ENCODE results near the gene MANEAL. TPM values are rescaled to one million over a fixed set of nuclear protein-coding genes. Genes with fewer than 3 reads are reported as not detected.

The MANEAL gene
- total and polyA plus RNA-seq, 2 experiments from 2014 or later: 2.3 to 3.5 TPM

DNA sequence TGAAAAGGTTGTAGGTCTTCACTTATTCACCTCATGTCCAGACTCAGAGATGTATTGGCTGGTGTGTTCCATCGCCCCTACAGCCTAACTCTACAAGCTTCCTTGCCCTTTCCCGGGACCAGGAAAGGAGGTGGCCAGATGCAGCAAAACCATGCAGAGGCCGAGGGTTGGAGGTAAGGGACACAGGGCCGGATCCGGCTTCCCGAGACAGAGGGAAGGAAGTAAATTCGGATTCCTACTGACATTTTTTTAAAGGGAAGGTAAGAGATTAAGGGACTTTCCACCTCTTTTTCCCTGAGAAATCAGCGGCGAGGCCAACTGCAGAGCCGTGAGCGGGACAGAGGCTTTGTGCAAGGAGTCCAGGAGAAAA is 41.4 kb upstream of the MANEAL start:
- H3K36me3 ChIP-seq (replicated peaks; ENCODE audit: insufficient read depth, low read depth): no peaks in the 10 kb centered on the region
- no peak for DNase-seq (ENCODE audit: low spot score)
- H3K4me2 ChIP-seq: peak overlapping the region; percentile 73
- TF ChIP-seq EZH2 (IDR thresholded peaks at IDR 0.05; ENCODE audit: borderline replicate concordance) (no peak), EZH2phosphoT487 (IDR thresholded peaks at IDR 0.05; ENCODE audit: low read depth, severe bottlenecking, unreplicated experiment) (no peak)
- TF ChIP-seq, protein P1, sequence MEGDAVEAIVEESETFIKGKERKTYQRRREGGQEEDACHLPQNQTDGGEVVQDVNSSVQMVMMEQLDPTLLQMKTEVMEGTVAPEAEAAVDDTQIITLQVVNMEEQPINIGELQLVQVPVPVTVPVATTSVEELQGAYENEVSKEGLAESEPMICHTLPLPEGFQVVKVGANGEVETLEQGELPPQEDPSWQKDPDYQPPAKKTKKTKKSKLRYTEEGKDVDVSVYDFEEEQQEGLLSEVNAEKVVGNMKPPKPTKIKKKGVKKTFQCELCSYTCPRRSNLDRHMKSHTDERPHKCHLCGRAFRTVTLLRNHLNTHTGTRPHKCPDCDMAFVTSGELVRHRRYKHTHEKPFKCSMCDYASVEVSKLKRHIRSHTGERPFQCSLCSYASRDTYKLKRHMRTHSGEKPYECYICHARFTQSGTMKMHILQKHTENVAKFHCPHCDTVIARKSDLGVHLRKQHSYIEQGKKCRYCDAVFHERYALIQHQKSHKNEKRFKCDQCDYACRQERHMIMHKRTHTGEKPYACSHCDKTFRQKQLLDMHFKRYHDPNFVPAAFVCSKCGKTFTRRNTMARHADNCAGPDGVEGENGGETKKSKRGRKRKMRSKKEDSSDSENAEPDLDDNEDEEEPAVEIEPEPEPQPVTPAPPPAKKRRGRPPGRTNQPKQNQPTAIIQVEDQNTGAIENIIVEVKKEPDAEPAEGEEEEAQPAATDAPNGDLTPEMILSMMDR (IDR thresholded peaks at IDR 0.05; ENCODE audit: poor library complexity): no peak
- H3K79me2 ChIP-seq: no peaks in the 10 kb centered on the region
- H3K9me3 ChIP-seq (ENCODE audit: low read depth): no peaks in the 10 kb centered on the region
- no peak overlapping the region for H3K27ac ChIP-seq
- 49% methylated on average over 11 of the region's 11 CpGs for WGBS (ENCODE audit: low lambda C conversion rate, missing lambda C conversion rate)
- H3K4me3 ChIP-seq: no peak overlapping the region
- no peaks in the 10 kb centered on the region for H4K20me1 ChIP-seq (ENCODE audit: insufficient read depth, poor library complexity, severe bottlenecking)
- no peaks in the 10 kb centered on the region for H3K9me2 ChIP-seq (replicated peaks; ENCODE audit: insufficient read depth)
- no peak overlapping the region for H2AFZ ChIP-seq
- H3K4me1 ChIP-seq (ENCODE audit: insufficient read depth): no peaks in the 10 kb centered on the region
- H3K27me3 ChIP-seq: peaks cover 64% of the 10 kb centered on the region

DNA sequence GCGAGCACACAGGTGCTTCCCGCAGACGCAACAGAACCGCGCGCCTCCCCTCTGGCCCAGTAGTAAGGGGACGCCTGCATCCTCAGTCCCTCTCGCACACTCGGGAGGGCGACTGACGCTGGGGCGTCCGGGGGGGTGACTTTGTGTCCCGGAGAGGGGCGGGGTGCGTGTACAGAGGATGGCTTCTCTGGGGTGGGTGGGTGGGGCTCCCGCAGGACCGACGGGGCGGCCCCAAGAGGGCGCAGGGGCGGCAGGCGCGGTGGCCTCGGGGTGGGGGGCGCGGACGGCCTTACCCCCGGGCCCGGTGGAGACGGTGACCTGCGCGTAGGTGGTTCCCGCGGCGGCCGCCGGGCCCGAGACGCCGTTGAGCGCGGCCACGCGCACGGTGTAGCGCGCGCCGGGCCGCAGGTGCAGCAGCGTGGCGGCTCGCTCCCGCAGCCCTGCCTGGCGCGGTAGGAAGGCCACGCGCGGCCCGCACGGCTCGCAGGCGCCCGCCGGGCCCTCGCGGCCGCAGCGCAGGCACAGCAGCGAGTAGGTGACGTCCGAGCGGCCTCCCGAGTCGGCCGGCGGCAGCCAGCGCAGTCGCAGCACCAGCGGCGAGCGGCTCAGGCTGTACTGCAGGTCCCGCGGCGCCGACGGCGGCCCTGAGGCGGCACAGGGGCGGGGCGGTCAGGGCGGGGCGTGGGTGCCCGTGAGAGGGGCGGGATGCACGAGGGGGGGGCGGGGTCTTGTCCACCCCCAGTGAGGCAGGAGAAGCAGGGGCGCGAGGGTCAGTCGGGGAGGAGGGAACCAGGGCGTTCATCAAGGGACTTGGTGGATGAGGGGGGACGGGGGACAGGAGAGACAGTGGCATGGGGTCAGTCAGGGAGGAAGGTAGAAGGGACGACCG is 40.8 kb upstream of the MANEAL start:
- Histone ChIP-seq H3K9me3 (ENCODE audit: low read depth) (no peaks in the 10 kb centered on the region), H3K27me3 (peaks cover 70% of the 10 kb centered on the region), H3K36me3 (replicated peaks; ENCODE audit: insufficient read depth, low read depth) (no peaks in the 10 kb centered on the region), H3K4me3 (no peak overlapping the region), H3K27ac (no peak overlapping the region), H2AFZ (no peak overlapping the region), H3K9me2 (replicated peaks; ENCODE audit: insufficient read depth) (no peaks in the 10 kb centered on the region), H4K20me1 (ENCODE audit: insufficient read depth, poor library complexity, severe bottlenecking) (no peaks in the 10 kb centered on the region), H3K4me2 (peak overlapping the region; percentile 73), H3K4me1 (ENCODE audit: insufficient read depth) (no peaks in the 10 kb centered on the region), H3K79me2 (no peaks in the 10 kb centered on the region)
- TF ChIP-seq, protein P1 (IDR thresholded peaks at IDR 0.05; ENCODE audit: poor library complexity): no peak
- TF ChIP-seq EZH2phosphoT487 (IDR thresholded peaks at IDR 0.05; ENCODE audit: low read depth, severe bottlenecking, unreplicated experiment) (no peak), EZH2 (IDR thresholded peaks at IDR 0.05; ENCODE audit: borderline replicate concordance) (no peak)
- DNase-seq (ENCODE audit: low spot score): peak; percentile 75
- WGBS (ENCODE audit: low lambda C conversion rate, missing lambda C conversion rate): 6% methylated on average over 27 of the region's 105 CpGs

DNA sequence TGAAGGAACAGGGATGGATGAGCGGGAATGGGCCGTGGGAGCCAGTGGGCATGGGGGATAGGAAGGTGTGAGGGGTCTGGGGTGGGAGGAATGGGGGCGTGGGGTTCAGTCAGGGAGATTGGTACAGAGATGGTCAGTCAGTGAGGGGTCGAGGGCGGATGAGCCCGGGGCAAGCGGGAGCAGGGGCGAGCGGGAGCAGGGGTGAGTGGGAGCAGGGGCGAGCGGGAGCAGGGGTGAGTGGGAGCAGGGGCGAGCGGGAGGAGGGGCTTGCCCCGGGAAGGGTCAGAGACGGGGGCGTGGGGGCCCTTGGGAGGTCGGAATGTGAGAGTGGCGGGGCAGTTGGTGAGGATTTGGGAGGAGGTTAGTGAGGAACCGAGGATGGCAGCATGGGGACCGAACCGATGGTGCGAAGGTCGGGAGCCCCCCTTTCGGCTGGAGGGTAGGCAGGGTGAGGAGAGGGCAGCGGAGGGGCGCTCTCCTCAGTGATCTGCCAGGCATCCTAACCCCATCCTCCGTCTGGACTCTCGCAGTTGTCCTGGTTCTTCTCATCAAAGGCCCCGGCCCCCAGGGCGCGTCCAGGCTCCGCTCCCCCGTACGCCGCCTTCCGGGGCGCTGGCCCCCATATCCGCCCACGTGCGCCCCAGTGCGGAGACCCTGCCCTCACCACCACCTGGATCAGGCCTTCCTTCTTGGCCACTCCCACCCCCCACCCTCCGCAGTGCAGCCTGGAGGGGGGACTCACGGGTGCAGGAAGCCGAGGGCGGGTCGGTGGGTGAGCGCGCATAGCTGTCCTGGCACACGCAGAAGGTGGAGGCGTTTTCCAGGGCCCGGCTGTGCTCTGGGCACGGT is 40.0 kb upstream of the MANEAL start:
- no peaks in the 10 kb centered on the region for H3K36me3 ChIP-seq (replicated peaks; ENCODE audit: insufficient read depth, low read depth)
- H3K4me3 ChIP-seq: no peak overlapping the region
- H2AFZ ChIP-seq: no peak overlapping the region
- no peaks in the 10 kb centered on the region for H3K9me2 ChIP-seq (replicated peaks; ENCODE audit: insufficient read depth)
- DNase-seq (ENCODE audit: low spot score): no peak
- no peaks in the 10 kb centered on the region for H4K20me1 ChIP-seq (ENCODE audit: insufficient read depth, poor library complexity, severe bottlenecking)
- 54% methylated on average over 12 of the region's 52 CpGs for WGBS (ENCODE audit: low lambda C conversion rate, missing lambda C conversion rate)
- H3K27ac ChIP-seq: no peak overlapping the region
- no peaks in the 10 kb centered on the region for H3K9me3 ChIP-seq (ENCODE audit: low read depth)
- no peaks in the 10 kb centered on the region for H3K4me1 ChIP-seq (ENCODE audit: insufficient read depth)
- peaks cover 77% of the 10 kb centered on the region for H3K27me3 ChIP-seq
- H3K79me2 ChIP-seq: no peaks in the 10 kb centered on the region
- H3K4me2 ChIP-seq: peak overlapping the region; percentile 73
- TF ChIP-seq, protein P1 (IDR thresholded peaks at IDR 0.05; ENCODE audit: poor library complexity): no peak
- no peak for TF ChIP-seq EZH2 (IDR thresholded peaks at IDR 0.05; ENCODE audit: borderline replicate concordance)
- TF ChIP-seq EZH2phosphoT487 (IDR thresholded peaks at IDR 0.05; ENCODE audit: low read depth, severe bottlenecking, unreplicated experiment): no peak
